Brain microvascular endothelial cell (primary cell): ENCODE results near the gene MYT1.

Source experiments
- DNase-seq: peaks from one replicate; pipeline ENCODE4 v3.0.0-alpha.2; 2020
- H3K27ac ChIP-seq: fragments of 250-450 bp; sonication (Bioruptor Pico); 2 replicates; pipeline ENCODE4 v1.5.1; 2020; ENCODE audit warnings: mild to moderate bottlenecking, moderate library complexity
- H3K27me3 ChIP-seq: fragments of 250-450 bp; sonication (Bioruptor Pico); replicated peaks from 2 replicates; pipeline ENCODE4 v1.5.1; 2020; ENCODE audit warnings: mild to moderate bottlenecking
- H3K36me3 ChIP-seq: fragments of 250-450 bp; sonication (Bioruptor Pico); replicated peaks from 2 replicates; pipeline ENCODE4 v1.5.1; 2020; ENCODE audit warnings: mild to moderate bottlenecking
- H3K4me3 ChIP-seq: 2 replicates; pipeline ENCODE4 v1.5.1; 2011; ENCODE audit warnings: low read depth, mild to moderate bottlenecking, control low read depth, low read length, moderate library complexity
- CTCF ChIP-seq: IDR thresholded peaks from 2 replicates; pipeline ENCODE4 v1.5.1; 2011; ENCODE audit warnings: low read depth, mild to moderate bottlenecking, moderate library complexity, low read length, control low read depth, inconsistent platforms; ENCODE audit errors: missing control alignments
- in situ Hi-C: cut with HindIII; loops from 2 replicates; pipeline ENCODE4 v1.10.0; 2017; ENCODE audit warnings: low sequenced_read_pairs, low pct_ligation_motif_present

MYT1 gene

GRCh38 chr20:64255361-64256281 is 91.4 kb downstream of the MYT1 start, which contains the start of gene PCMTD2:
TSS of gene PCMTD2 (plus strand) at chr20:64255748. CDS start at chr20:64259966, 4,218 bp downstream.
- Histone ChIP-seq H3K36me3 (no peaks in the 10 kb centered on the region), H3K27ac (peak within 1 kb of the TSS; percentile 57), H3K27me3 (peaks cover 4% of the 10 kb centered on the region), H3K4me3 (peak within 1 kb of the TSS; percentile 68)
- peak; percentile 53 for DNase-seq
- TF ChIP-seq CTCF: no peak
- in situ Hi-C loops: no loop called here

GRCh38 chr20:64256282-64256935 is 92.2 kb downstream of the MYT1 start:
- no peak for DNase-seq
- no peak overlapping the region for H3K27ac ChIP-seq
- H3K36me3 ChIP-seq: no peaks in the 10 kb centered on the region
- H3K27me3 ChIP-seq: no peaks in the 10 kb centered on the region
- H3K4me3 ChIP-seq: peak overlapping the region; percentile 68
- in situ Hi-C loops: no loop called here
- TF ChIP-seq CTCF: no peak

GRCh38 chr20:64257107-64257757 is 93.0 kb downstream of the MYT1 start:
- H3K36me3 ChIP-seq: no peaks in the 10 kb centered on the region
- TF ChIP-seq CTCF: no peak
- H3K4me3 ChIP-seq: no peak overlapping the region
- H3K27me3 ChIP-seq: no peaks in the 10 kb centered on the region
- in situ Hi-C loops: no loop called here
- H3K27ac ChIP-seq: no peak overlapping the region
- DNase-seq: no peak

GRCh38 chr20:64258071-64258823 is 94.0 kb downstream of the MYT1 start:
- Histone ChIP-seq H3K27me3 (no peaks in the 10 kb centered on the region), H3K4me3 (no peak overlapping the region), H3K27ac (no peak overlapping the region), H3K36me3 (no peaks in the 10 kb centered on the region)
- TF ChIP-seq CTCF: no peak
- in situ Hi-C loops: no loop called here
- DNase-seq: no peak

- no peak for TF ChIP-seq CTCF
- H3K36me3 ChIP-seq: no peaks in the 10 kb centered on the region
- H3K4me3 ChIP-seq: no peak overlapping the region
- H3K27ac ChIP-seq: no peak overlapping the region
- DNase-seq: no peak
- in situ Hi-C loops: no loop called here
- no peaks in the 10 kb centered on the region for H3K27me3 ChIP-seq
These were observed 96.0 kb downstream of the MYT1 start for GRCh38 chr20:64260239-64260638.
